NCI-H1092 treated with DMSO at 0.1 percent for 48 hours (cell line): ENCODE measurements around the gene TRIM58.

Source experiments
- DNase-seq: peaks from one replicate; lab custom pipeline; 2025; lab: John Stamatoyannopoulos, UW

Gene TRIM58

GRCh38 chr1:247884797-247885413 is 27.9 kb downstream of the TRIM58 start:
- no peak for DNase-seq

DNA sequence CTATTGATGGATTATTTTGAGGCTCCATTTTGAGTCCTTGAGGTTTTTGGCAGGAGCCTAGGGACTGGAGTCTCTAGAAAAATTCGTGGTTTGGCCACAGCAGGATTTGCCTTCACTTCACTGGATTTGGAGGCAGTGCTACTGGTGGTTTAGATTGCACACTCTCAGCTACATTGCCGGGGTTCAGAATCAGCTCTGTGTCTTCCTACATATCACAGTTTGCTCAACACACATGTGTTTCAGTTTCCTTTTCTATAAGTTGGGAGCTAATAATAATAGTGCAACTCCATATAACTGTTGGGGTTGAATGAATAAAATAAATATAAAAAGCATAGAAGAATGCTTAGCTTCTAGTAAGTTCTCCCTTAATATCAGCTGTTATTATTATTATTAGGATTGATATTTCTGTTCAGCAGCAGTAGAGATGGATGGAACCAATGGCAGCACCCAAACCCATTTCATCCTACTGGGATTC is 38.2 kb downstream of the TRIM58 start, which contains the start of gene OR2W3:
OR2W3 (plus strand) TSS at position 425 of the 475 bp plus-strand sequence; CDS start at position 425, 0 bp downstream.
- no peak for DNase-seq

- DNase-seq = no peak
These were observed 39.0 kb downstream of the TRIM58 start for GRCh38 chr1:247895976-247896375.

DNA sequence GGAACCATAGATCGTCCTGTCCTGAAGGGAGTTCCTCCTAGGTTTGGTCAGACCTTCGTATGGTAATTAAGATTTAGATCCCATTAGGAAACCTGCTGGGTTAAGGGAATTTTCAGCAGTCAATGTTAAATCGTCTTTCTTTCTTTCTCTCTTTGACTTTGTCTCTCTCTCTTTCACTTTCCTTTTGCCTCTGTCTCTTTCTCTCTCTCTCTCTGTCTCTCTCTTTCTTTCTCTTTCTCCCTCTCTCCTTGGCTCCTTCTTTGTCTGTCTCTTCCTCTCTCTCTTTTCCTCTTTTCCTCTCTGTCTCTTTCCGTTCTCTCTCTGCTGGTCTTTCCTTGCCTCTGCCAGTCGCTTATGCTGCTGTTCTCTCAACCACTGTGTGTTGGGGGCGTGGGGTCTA is 47.1 kb downstream of the TRIM58 start:
- no peak for DNase-seq

- DNase-seq = no peak
These were observed 48.2 kb downstream of the TRIM58 start for GRCh38 chr1:247905181-247905580.

DNA sequence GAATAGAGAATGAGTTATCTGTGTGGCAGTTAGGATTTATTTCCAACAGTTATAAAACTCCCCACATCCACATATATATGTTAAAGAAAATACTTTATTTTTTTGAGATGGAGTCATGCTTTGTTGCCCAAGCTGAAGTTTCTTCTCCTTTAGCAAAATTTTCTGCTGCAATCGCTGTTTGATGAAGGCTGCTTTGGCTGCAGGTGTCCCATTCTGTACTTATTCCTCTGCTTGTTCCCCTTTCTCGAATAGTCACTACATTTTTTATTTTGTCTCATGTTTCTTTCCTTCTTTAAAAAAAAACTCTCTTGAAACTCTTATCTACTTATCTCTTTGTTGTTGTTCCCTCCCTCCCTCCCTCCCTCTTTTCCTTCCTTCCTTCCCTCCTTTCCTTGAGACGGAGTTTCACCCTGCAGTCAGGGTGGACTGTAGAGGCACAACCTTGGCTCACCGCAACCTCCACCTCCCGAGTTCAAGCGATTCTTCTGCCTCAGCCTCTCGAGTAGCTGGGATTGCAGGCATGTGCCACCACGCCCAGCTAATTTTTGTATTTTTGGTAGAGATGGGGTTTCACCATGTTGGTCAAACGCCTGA is 49.0 kb downstream of the TRIM58 start:
- no peak for DNase-seq

GRCh38 chr1:247906504-247907047 is 49.6 kb downstream of the TRIM58 start:
- no peak for DNase-seq

DNA sequence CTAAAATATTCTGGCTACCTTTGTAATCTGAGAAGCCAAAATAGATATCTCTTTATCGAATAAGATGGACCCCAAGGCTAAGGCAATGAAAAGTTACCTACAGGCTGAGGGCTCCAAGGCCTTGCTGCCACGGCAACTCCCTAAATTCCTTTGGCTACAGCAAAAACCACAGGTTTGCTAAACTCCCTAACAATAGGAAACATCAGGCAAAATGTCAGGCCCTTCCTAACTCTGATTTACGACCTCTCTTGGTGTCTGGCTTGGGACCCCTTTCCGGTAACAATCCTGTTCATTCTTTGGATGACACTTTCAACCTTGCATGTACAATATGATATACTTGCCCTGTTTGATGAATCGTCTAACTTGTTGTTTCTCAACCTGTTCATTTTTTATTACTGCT is 51.8 kb downstream of the TRIM58 start:
- DNase-seq = no peak

- no peak for DNase-seq
These were observed 56.8 kb downstream of the TRIM58 start for GRCh38 chr1:247913786-247914185.

DNA sequence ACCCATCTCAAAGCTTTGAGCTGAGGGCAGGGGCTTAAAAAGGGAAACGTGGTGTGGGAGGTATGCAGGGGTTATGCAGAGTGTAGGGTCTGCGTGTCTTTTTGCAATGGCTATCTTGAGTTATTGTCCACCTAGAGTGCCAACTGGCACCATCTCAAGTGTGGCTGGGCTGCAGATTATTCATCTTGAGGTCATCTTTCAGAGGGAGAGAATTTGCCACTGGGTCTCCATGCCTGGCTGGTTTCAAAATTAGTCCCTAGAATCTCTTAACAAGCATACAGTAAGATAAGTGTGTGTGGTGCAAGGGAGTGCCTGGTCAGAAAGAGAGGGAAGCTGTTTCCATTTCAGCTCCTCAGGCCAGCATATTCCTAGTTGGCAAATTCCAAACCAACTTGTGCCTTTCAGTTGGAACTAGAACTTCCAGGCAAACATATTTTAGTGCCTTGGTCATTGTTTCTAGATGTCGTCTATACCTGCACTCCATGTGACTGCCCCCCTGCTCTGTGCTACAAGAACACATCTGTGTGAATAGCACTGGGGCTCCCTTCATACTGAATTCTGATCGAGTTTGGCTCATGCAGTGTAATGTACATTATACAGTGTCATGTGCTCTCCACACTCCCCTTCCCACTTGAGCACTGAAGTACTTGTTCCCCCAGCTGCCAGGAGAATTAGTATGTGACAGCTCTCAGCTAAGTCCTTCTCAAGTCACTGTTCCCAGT is 58.1 kb downstream of the TRIM58 start:
- DNase-seq = no peak

GRCh38 chr1:247919952-247920351 is 63.0 kb downstream of the TRIM58 start, which contains the start of gene OR2T8:
OR2T8 (plus strand) TSS chr1:247920252; CDS start chr1:247921018, 766 bp downstream.
- DNase-seq = no peak

- no peak for DNase-seq
These were observed 67.0 kb downstream of the TRIM58 start for GRCh38 chr1:247923941-247924340.

DNA sequence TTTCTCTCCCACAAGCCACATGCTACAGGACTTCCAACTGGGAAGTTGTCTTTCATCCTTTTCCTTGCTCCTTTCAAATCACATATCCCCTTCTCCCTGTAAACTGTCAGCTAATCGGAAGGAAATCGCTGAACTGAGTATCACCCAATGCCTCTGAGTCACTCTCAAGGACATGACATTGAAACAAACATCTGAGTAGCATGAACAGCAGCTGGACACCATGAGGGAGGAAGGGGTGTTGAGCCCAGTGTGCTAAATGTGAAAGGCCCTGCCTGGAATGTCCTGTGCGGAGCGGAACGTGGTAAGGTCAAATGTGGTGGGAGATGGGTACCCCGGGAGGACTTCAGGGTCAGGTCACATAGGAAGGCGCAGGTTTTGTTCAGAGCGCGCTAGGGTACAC is 67.9 kb downstream of the TRIM58 start, which contains the start of gene OR2AJ1:
OR2AJ1 (plus strand) TSS at position 22 of the 400 bp plus-strand sequence. CDS start 8,880 bp downstream, outside the sequence.
- DNase-seq = no peak
